Stimulated activated CD8-positive, alpha-beta memory T cell treated with anti-CD3 and anti-CD28 coated beads, Interleukin-4, amount 100 ng/mL, for 24 hours (primary cell): ENCODE measurements around the gene TWSG1.

Experiments
- DNase-seq: peaks from one replicate; pipeline ENCODE4 v3.0.0-alpha.2; 2020; ENCODE audit warnings: low read depth

Gene TWSG1

GRCh38 chr18:9334329-9334972, at the start of gene TWSG1:
TSS of gene TWSG1 (plus strand) at chr18:9334773. CDS start at chr18:9337230, 2,457 bp downstream.
- DNase-seq: peak; percentile 91

GRCh38 chr18:9285604-9286003, 49.0 kb upstream of the TWSG1 start:
- no peak for DNase-seq

GRCh38 chr18:9287036-9287435, 47.5 kb upstream of the TWSG1 start:
- DNase-seq: no peak

DNA sequence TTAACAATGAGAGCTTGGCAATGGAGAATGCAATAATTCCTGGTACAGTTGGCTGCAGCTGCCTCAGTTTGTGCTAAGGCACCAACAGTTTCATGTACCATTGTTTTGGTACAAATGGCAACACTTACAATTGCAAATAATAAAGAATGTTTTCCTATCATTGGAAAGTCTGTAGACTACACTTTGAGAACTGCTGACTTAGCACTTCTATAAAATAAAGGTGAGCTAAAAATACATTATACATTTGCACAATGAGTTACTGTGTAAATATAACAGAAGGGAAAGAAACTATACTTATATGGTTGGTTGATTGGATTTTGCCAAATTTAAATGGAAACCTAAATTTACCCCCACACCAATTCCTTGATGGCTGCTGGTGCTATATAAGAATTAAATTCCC, 44.9 kb upstream of the TWSG1 start:
- no peak for DNase-seq

DNA sequence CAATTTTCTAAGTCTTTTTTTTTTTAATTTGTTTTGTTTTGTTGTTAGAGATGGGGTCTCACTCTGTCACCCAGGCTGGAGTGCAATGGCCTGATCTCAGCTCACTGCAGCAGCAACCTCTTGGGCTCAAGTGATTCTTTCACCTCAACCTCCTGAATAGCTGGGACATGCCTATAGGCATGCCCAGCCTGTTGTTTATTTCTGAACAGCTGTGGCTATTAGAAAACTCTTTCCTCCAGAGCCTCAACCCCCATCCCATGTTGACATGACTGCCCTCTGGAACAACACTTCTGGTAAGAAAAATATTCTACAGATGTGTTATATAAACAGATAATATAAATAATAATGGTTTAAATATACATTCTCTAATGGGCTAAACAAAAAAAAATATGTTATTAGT, 44.4 kb upstream of the TWSG1 start:
- no peak for DNase-seq

DNA sequence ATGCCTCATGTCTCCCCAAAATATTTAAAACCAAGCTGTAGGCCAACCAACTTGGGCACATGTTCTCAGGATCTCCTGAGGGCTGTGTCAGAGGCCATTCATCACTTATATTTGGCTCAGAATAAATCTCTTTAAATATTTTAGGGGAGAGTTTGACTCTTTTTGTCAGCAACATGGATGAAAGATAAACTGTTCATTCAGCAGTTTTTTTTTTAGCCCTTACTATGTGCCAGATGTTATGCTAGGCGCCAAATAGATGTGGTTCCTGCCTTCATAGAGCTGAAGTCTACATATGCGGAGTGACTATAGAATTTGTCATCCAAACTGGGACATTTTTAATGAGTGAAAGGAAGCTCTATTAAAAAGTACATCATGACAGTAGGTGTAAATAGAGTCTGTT, 42.5 kb upstream of the TWSG1 start:
- DNase-seq: no peak

DNA sequence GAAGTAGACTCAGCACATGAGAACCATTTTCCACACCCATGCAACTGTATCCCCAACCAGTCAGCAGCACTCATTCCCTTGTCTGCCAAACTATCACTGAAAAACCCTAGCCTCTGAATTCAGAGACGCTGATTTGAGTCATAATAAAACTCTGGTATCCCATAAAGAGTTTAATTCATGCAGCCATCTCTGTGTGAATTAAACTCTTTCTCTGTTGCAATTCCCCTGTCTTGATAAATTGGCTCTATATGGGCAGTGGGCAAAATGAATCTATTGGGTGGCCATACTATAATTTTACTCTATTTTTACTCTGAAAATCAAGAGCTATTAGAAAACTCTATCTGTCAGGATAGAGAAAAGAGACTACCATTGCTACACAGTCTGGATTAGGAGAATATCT, 40.6 kb upstream of the TWSG1 start:
- no peak for DNase-seq

DNA sequence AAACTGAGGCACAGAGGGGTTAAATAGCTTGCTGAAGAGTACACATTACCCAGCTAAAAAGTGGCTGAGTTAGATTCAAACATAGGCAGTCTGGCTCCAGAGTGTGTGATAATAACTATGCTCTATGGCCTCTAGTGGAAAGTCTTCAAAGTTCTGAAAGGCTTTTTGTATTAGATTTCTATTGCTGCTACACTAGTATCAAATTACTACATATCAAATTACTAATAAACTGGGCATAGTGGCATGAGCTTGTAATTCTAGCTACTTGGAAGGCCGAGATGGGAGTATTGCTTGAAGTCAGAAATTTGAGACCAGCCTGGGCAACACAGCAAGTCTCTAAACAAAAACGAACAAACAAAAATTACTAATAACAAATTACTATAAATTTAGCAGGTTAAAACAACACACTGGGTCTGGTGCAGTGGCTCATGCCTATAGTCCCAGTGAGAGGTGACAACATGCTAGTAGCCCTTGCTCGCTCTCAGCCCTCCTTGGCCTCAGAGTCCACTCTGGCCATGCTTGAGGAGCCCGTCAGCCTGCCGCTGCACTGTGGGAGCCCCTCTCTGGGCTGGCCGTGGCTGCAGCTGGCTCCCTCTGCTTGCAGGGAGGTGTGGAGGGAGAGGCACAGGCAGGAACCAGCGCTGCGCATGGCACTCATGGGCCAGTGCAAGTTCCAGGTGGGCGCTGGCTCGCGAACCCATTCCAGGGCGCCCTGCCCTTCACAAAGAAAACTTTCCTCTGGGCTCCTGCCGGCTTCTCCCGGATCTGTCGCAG, 38.2 kb upstream of the TWSG1 start:
- DNase-seq: no peak

DNA sequence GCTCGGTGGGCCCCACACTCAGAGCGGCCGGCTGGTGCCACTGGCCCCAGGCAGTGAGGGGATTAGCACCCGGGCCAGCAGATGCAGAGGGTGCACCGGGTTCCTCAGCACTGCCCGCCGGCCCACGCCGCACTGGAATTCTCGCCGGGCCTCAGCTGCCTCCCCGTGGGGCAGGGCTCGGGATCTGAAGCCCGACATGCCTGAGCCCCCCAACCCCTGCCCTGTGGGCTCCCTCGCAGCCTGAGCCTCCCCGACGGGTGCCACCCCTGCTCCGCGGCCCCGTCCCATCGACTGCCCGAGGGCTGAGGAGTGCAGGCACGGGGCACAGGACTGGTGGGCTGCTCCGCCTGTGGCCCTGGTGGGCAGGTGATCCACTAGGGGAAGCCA, 37.6 kb upstream of the TWSG1 start:
- no peak for DNase-seq

- no peak for DNase-seq
Observed at GRCh38 chr18:9304388-9305070, 30.0 kb upstream of the TWSG1 start.

GRCh38 chr18:9319333-9319732, 15.2 kb upstream of the TWSG1 start:
- DNase-seq: no peak

- DNase-seq: no peak
Observed at GRCh38 chr18:9321017-9321452, 13.5 kb upstream of the TWSG1 start.

- no peak for DNase-seq
Observed at GRCh38 chr18:9321736-9322135, 12.8 kb upstream of the TWSG1 start.

DNA sequence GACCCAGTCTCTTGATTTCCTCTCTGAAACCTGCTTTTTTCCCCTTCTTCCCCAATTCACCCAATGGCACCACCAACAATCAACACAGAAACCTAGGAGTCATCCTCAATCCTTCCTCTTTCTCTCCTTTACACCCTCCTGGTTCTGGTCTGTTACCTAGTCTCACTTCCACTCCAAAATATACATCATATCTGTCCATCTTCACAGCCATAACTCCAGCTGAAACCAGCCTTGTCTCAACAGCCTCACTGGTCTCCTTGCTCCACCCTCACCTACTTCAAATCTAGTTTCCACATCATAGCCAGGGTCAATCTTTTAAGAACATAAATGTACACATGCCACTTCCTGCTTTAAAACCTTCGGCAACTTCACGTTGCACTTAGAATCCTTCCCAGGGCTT, 11.8 kb upstream of the TWSG1 start:
- no peak for DNase-seq

DNA sequence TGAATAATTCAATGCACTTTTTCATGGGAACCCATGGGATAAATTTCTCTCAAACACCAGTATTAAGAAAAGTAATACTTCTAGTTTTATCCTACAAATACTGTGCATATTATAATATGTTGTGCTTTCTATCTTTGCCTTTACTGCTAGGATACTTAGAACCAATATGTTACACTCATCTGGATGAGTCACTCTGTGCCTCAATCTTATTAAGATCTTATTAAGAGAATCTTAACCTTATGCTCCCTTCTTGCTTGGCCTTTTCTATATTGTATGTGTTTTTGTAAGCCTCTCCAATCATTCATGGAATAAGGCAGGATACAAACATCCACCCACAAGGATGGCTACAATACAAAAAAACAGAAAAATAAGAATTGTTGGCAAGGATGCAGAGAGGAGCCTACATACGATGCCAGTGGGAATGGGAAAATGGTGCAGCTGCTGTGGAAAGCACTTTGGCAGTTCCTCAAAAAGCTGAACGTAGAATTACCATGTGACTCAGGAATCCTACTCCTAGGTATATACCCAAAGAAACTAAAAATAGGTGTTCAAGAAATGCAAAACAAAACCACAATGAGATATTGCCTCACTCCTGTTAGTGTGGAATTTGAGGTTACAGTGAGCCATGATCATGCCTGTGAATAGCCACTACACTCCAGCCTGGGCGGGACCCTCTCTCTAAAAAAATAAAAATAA, 10.7 kb upstream of the TWSG1 start:
- no peak for DNase-seq

DNA sequence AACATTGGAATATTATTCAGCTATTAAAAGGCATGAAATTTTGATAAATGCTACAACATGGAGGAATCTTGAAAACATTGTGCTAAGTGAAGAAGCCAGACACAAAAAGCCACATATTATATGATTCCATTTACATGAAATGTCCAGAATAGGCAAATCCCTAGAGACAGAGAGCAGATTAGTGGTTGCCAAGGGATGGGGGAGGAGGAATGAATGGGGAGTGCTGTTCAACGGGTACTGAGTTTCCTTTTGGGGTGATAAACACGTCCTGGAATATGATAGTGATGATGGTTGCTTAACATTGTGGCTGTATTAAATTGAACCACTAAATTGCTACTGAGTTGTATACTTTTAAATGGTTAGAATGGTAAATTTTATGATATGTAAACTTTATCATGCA, 8.9 kb upstream of the TWSG1 start:
- no peak for DNase-seq

DNA sequence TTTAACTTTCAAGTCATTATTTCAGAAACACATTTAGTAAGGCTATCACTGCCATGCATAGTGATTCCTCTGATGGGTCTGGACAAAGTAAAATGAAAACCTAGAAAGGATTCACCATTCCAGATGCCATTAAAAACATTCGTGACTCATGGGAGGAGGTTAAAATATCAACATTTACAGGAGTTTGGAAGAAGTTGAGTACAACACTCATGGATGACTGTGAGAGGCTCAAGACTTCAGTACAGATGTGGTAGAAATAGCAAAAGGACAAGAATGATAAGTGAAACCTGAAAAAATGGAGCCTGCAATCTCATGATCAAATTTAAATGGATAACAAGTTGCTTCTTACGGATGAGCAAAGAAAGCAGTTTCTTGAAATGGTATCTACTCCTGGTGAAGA, 5.8 kb upstream of the TWSG1 start:
- no peak for DNase-seq

DNA sequence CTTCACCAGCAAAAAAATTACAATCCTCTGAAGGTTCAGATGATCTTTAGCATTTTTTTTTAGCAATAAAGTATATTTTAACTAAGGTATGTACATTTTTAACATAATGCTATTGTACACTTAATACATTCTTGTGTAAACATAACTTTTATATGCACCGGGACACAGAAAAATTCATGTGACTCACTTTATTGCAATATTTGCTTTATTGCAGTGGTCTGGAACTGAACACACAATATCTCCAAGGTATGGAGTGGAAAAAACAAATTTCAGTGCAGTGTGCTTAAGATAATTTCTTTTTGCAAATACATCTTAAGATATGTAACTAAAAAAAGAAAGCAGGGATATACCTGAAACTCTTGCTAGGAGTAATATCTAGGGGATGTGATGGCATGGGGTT, 5.1 kb upstream of the TWSG1 start:
- DNase-seq: no peak

GRCh38 chr18:9330419-9330818, 4.2 kb upstream of the TWSG1 start:
- no peak for DNase-seq

DNA sequence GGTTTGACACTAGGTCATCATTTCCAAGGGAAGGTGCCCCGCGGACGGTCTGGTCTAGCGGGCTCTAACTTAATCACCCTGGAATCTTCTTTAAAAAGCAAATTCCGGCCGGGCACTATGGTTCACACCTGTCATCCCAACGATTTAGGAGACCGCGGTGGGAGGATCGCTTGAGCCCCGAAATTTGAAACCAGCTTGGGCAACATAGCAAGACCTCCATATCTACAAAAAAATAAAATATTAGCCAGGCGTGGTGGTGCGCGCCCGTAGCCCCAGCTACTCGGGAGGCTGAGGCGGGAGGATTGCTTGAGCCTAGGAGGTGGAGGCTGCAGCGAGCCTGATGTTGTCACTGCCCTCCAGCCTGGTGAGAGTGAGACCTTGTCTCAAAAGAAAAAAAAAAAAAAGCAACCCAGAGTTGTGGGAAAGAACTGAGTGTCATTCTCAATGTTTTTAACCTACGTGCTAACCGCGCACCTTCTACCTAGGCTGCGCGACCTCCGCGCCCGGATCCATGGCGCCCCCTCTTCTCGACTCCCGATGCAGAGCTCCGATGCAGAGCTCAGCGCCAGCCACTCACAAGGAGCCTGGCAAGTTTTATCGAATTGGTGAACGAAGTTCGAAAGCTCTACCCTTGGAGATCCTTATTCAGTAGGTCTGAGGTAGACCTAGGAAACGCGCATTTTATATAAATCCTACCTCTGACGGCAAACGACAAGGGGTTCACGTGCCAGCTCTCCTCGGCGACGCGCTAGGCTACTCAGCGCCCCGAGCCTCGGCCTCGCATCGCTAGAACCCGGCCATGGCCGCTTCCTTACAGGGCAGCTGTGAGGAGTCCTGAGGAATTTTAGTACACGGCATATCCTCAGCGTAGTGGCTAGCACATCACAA, 888 bp upstream of the TWSG1 start:
- DNase-seq: peak; percentile 4

DNA sequence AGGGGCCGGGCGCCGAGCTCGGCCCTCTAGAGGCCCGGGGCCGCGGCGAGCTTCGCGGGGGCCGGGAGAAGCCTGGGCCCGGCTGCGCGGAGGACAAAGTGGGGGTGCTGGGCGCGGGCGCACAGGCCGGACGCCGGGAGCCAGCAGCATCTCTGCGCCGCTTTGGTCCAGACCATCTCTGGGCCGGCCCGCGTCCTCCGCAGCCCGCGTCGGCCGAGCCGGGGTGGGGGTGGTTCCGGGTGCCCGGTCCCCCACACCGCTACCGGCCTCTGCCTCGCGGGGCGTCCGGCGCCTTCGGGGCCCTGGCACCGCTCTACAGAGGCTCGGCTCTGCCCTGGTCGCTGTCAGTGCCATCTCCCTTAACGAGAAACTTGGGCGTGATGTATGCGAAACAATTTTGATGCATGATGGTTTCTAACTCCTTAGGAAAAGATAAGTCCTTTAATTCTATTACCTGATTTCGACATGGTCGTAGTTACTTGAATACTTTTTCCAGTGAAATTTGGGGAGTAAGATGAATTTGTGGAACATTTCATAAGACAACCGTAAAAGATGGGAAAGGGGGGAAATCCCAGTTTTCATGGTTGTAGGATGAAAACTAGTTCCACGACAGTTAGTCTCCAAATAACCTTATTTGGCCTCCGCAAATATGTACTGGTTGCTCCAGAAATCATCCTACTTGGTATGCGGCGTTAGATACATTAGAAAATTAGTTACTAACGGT, 562 bp downstream of the TWSG1 start:
- DNase-seq: peak; percentile 20
